ENCODE measurements around the gene UGT3A2.

DNA sequence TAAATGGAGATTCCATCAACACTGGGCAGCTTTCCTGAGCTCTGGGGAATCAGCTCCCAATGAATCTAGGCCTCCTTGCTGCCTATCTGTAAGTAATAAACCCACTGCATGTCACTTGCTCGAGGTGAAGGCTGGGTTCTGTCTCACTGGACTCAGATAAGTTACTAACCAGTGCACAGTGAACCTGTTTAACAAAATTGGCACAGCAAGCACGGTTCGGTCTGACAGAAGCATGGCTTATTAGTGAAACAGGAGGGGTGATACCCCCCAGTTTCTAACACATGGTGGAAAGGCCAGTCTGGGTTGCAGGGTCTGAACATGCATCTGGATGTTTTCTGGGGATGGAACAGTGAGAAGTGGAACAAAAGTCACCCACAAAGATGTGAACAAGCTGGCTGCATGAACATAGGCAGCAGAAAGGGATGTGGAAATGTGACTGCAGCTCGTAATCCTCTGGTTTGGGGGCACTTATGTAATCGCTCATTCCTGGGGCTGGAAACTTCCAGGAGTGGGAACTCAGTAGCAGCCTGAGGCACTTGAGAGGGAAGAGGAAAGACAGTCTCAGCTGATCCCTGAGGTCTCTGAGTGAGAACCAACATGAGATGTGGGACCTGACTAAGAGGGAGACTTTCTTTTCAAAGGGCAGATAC lies 37.7 kb downstream of the UGT3A2 start:
- TF ChIP-seq EGR1 (IDR thresholded peaks at IDR 0.05) (no peak), RAD21 (IDR thresholded peaks at IDR 0.05; ENCODE audit: low read depth) (no peak), CREB1 (IDR thresholded peaks at IDR 0.05; ENCODE audit: low read depth) (no peak), MAX (IDR thresholded peaks at IDR 0.05) (no peak), REST (IDR thresholded peaks at IDR 0.05; ENCODE audit: low read depth) (no peak), EP300 (IDR thresholded peaks at IDR 0.05; ENCODE audit: borderline replicate concordance) (no peak), FOXM1 (IDR thresholded peaks at IDR 0.05; ENCODE audit: borderline replicate concordance, low read depth) (no peak), TCF12 (IDR thresholded peaks at IDR 0.05; ENCODE audit: low read depth) (no peak), TAF1 (IDR thresholded peaks at IDR 0.05; ENCODE audit: low read depth) (no peak), NFIC (IDR thresholded peaks at IDR 0.05) (no peak), TEAD4 (IDR thresholded peaks at IDR 0.05) (no peak)
- TF ChIP-seq, protein P1, sequence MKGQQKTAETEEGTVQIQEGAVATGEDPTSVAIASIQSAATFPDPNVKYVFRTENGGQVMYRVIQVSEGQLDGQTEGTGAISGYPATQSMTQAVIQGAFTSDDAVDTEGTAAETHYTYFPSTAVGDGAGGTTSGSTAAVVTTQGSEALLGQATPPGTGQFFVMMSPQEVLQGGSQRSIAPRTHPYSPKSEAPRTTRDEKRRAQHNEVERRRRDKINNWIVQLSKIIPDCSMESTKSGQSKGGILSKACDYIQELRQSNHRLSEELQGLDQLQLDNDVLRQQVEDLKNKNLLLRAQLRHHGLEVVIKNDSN (IDR thresholded peaks at IDR 0.05): no peak

Data from Ishikawa (cell line).